Small intestine (tissue), 7 donors: ENCODE measurements around the gene CETN3. TPM values are rescaled to one million over a fixed set of nuclear protein-coding genes. Genes with fewer than 3 reads are reported as not detected.

Experiments used
- DNase-seq, 2 donors: peaks; one replicate each; pipeline versions ENCODE4 v3.0.0 to v3.0.0-alpha.2; 2013
- FAIRE-seq: peaks from 2 replicates; lab custom pipeline; 2012; peaks lifted over from hg19 to GRCh38; lab: Jason Lieb, UNC
- H3K27ac ChIP-seq, 3 donors: one replicate each; pipeline ENCODE4 v1.5.1; 2013; ENCODE audit warnings: low read length in 2 of 3, mild to moderate bottlenecking in 2 of 3, control low read depth in 1 of 3, inconsistent platforms in 1 of 3, low read depth in 1 of 3, moderate library complexity in 1 of 3
- H3K27me3 ChIP-seq, 3 donors: one replicate each; pipeline ENCODE4 v1.6.1; 2013; ENCODE audit warnings: low read length in 3 of 3, inconsistent platforms in 1 of 3; ENCODE audit not compliant: control insufficient read depth in 3 of 3, insufficient read depth in 3 of 3
- H3K36me3 ChIP-seq, 3 donors: one replicate each; pipeline ENCODE4 v1.6.1; 2013; ENCODE audit warnings: low read length in 3 of 3, inconsistent platforms in 1 of 3, low read depth in 1 of 3, mild to moderate bottlenecking in 1 of 3, moderate library complexity in 1 of 3; ENCODE audit not compliant: control insufficient read depth in 3 of 3, insufficient read depth in 2 of 3
- H3K4me1 ChIP-seq, 3 donors: one replicate each; pipeline ENCODE4 v1.6.1; 2013; ENCODE audit warnings: low read length in 2 of 3, inconsistent platforms in 1 of 3, low read depth in 1 of 3, mild to moderate bottlenecking in 1 of 3, moderate library complexity in 1 of 3; ENCODE audit not compliant: control insufficient read depth in 3 of 3, insufficient read depth in 2 of 3
- H3K4me3 ChIP-seq, 3 donors: one replicate each; pipeline ENCODE4 v1.5.1; 2013; ENCODE audit warnings: low read length in 3 of 3, control low read depth in 1 of 3, inconsistent platforms in 1 of 3, low read depth in 1 of 3, mild to moderate bottlenecking in 1 of 3, moderate library complexity in 1 of 3
- H3K9me3 ChIP-seq, 2 donors: one replicate each; pipeline ENCODE4 v1.6.1; 2013; ENCODE audit warnings: low read depth in 1 of 2, low read length in 1 of 2; ENCODE audit not compliant: control insufficient read depth in 2 of 2, insufficient read depth in 1 of 2
- WGBS, 3 donors: extraction: QIAGEN DNeasy Blood & Tissue Kit; methylation state at CpG; one replicate each; pipeline ENCODE4 v1.1.7; 2013; 5-methylcytosine and 5-hydroxymethylcytosine counted together
- polyA plus RNA-seq, 4 donors: library from polyadenylated mRNA; stranded (reverse) in 3 of 4; unstranded in 1 of 4; fragments of 200-250 nt in 3 of 4; fragments of 120-200 nt in 1 of 4; gene quantifications; one replicate each; pipeline versions ENCODE4 v1.2.1 to v1.2.3, GENCODE V29; 2013
- donor health status: healthy with polysubstance abuse.
- donor health status: control.
- donor health status: control.
- donor health status: Bipolar disorder and iron deficiency.
- donor health status: healthy.

CETN3 gene
- polyA plus RNA-seq, 4 donors = 10.8 to 32.6 (median 14.8) TPM

- DNase-seq (no peak), FAIRE-seq (no peak)
- Histone ChIP-seq H3K36me3 (no peaks in the 10 kb centered on the region), H3K4me1 (no peaks in the 10 kb centered on the region), H3K9me3 (no peaks in the 10 kb centered on the region), H3K27ac (no peak overlapping the region), H3K27me3 (no peaks in the 10 kb centered on the region), H3K4me3 (no peak overlapping the region)
- 76 to 84% (median 81%) methylated on average over 6 of the region's 6 CpGs for WGBS, 3 donors
Observed at GRCh38 chr5:90342576-90342975, 67.0 kb downstream of the CETN3 start.

Other genes starting within 250 kb of the CETN3 start
- gene MBLAC2, start 65.0 kb upstream of the CETN3 start, polyA plus RNA-seq = 1 to 10 TPM in 3 of 4 donors, under 1 TPM in 1; 0.89 to 9.6 (median 2.5) TPM
- 1 to 10 TPM in 2 of 4 donors, under 1 TPM in 2; 0.45 to 2.1 (median 1.2) TPM for gene POLR3G, start 65.1 kb upstream of the CETN3 start, polyA plus RNA-seq
- 10 to 100 TPM in 1 of 4 donors, 1 to 10 TPM in 3; 7.0 to 24.6 (median 8.1) TPM for gene LYSMD3, start 119.8 kb upstream of the CETN3 start, polyA plus RNA-seq
- gene ADGRV1, start 149.0 kb upstream of the CETN3 start, polyA plus RNA-seq = 1 to 10 TPM in 3 of 4 donors, not detected in 1; 2.6 to 2.9 (median 2.7) TPM